HG03066 (cell line): ENCODE results near the gene NKAIN2.
"Not testable (repeated sequence)": the region's sequence is repeated elsewhere in the genome, so short reads cannot be mapped to it uniquely, and the experiment has no call there.

Experiments used
- ATAC-seq: cut with Tn5 transposase; IDR thresholded peaks from one replicate; pipeline ENCODE4 v1.9.1; 2021; ENCODE audit warnings: low read depth; ENCODE audit not compliant: unreplicated experiment

The NKAIN2 gene

GRCh38 chr6:124535746-124536145 lies 732.1 kb downstream of the NKAIN2 start:
- no peak for ATAC-seq

GRCh38 chr6:124536157-124536841 lies 732.6 kb downstream of the NKAIN2 start:
- no peak for ATAC-seq

GRCh38 chr6:124536842-124537191 lies 733.2 kb downstream of the NKAIN2 start:
- ATAC-seq, result no peak

GRCh38 chr6:124539096-124539495 lies 735.4 kb downstream of the NKAIN2 start:
- ATAC-seq, result no peak

GRCh38 chr6:124541573-124541972 lies 737.9 kb downstream of the NKAIN2 start:
- no peak for ATAC-seq

- ATAC-seq, result no peak
These were observed 742.9 kb downstream of the NKAIN2 start for GRCh38 chr6:124546601-124547000.

- ATAC-seq, result no peak
These were observed 748.1 kb downstream of the NKAIN2 start for GRCh38 chr6:124551711-124552233.

- no peak for ATAC-seq
These were observed 754.2 kb downstream of the NKAIN2 start for GRCh38 chr6:124557873-124558272.

GRCh38 chr6:124560078-124560477 lies 756.4 kb downstream of the NKAIN2 start:
- not testable (repeated sequence) for ATAC-seq

- no peak for ATAC-seq
These were observed 757.4 kb downstream of the NKAIN2 start for GRCh38 chr6:124560873-124561567.

GRCh38 chr6:124561635-124562130 lies 758.0 kb downstream of the NKAIN2 start:
- ATAC-seq, result no peak

- not testable (repeated sequence) for ATAC-seq
These were observed 760.5 kb downstream of the NKAIN2 start for GRCh38 chr6:124564125-124564524.

GRCh38 chr6:124567401-124567800 lies 763.7 kb downstream of the NKAIN2 start:
- ATAC-seq, result no peak

- no peak for ATAC-seq
These were observed 770.3 kb downstream of the NKAIN2 start for GRCh38 chr6:124573953-124574352.

GRCh38 chr6:124577734-124578281 lies 774.1 kb downstream of the NKAIN2 start:
- ATAC-seq, result no peak

GRCh38 chr6:124590001-124590400 lies 786.3 kb downstream of the NKAIN2 start:
- no peak for ATAC-seq

- no peak for ATAC-seq
These were observed 796.0 kb downstream of the NKAIN2 start for GRCh38 chr6:124599656-124600055.

GRCh38 chr6:124604719-124605118 lies 801.1 kb downstream of the NKAIN2 start:
- no peak for ATAC-seq

- no peak for ATAC-seq
These were observed 803.5 kb downstream of the NKAIN2 start for GRCh38 chr6:124607119-124607627.

- no peak for ATAC-seq
These were observed 809.4 kb downstream of the NKAIN2 start for GRCh38 chr6:124613031-124613430.

- no peak for ATAC-seq
These were observed 818.7 kb downstream of the NKAIN2 start for GRCh38 chr6:124622351-124622750.
